NT2/D1 (cell line): ENCODE results near the gene FAM171A1.

Experiments used
- DNase-seq: peaks from one replicate; pipeline ENCODE4 v3.0.0-alpha.2; 2011; ENCODE audit warnings: low read depth, low spot score
- H3K27me3 ChIP-seq: 2 replicates; pipeline ENCODE4 v1.6.0; 2011; ENCODE audit warnings: mild to moderate bottlenecking; ENCODE audit not compliant: insufficient read length, insufficient read depth
- H3K36me3 ChIP-seq: 2 replicates; pipeline ENCODE4 v1.6.1; 2011; ENCODE audit warnings: mild to moderate bottlenecking, low read length, mixed read lengths; ENCODE audit not compliant: insufficient read depth, insufficient read length
- H3K4me1 ChIP-seq: 2 replicates; pipeline ENCODE4 v1.5.1; 2011; ENCODE audit not compliant: insufficient read depth, insufficient read length
- H3K4me3 ChIP-seq: 2 replicates; pipeline ENCODE4 v1.5.1; 2011; ENCODE audit warnings: low read depth; ENCODE audit not compliant: insufficient read length
- H3K9ac ChIP-seq: 2 replicates; pipeline ENCODE4 v1.6.0; 2011; ENCODE audit warnings: low read depth; ENCODE audit not compliant: insufficient read length
- H3K9me3 ChIP-seq: 2 replicates; pipeline ENCODE4 v1.5.1; 2011; ENCODE audit warnings: mild to moderate bottlenecking, low read length; ENCODE audit not compliant: insufficient read depth
- SUZ12 ChIP-seq: IDR thresholded peaks from 2 replicates; pipeline ENCODE4 v1.6.1; 2011; ENCODE audit not compliant: insufficient read length, insufficient read depth; ENCODE audit errors: extremely low read depth
- YY1 ChIP-seq: IDR thresholded peaks from 2 replicates; pipeline ENCODE4 v1.6.1; 2011; ENCODE audit not compliant: insufficient read length, insufficient read depth
- ZNF274 ChIP-seq: IDR thresholded peaks from 2 replicates; pipeline ENCODE4 v1.6.1; 2011; ENCODE audit warnings: mild to moderate bottlenecking, low read depth, low read length

FAM171A1 gene

GRCh38 chr10:15373199-15373598, 2.1 kb upstream of the FAM171A1 start:
- H3K9me3 ChIP-seq = no peaks in the 10 kb centered on the region
- no peak overlapping the region for H3K4me3 ChIP-seq
- no peaks in the 10 kb centered on the region for H3K4me1 ChIP-seq
- TF ChIP-seq ZNF274 (no peak), SUZ12 (no peak), YY1 (no peak)
- peaks cover 2% of the 10 kb centered on the region for H3K36me3 ChIP-seq
- no peak overlapping the region for H3K9ac ChIP-seq
- no peak for DNase-seq
- H3K27me3 ChIP-seq = peaks cover 3% of the 10 kb centered on the region

GRCh38 chr10:15370212-15370855, 755 bp downstream of the FAM171A1 start:
- DNase-seq = no peak

DNA sequence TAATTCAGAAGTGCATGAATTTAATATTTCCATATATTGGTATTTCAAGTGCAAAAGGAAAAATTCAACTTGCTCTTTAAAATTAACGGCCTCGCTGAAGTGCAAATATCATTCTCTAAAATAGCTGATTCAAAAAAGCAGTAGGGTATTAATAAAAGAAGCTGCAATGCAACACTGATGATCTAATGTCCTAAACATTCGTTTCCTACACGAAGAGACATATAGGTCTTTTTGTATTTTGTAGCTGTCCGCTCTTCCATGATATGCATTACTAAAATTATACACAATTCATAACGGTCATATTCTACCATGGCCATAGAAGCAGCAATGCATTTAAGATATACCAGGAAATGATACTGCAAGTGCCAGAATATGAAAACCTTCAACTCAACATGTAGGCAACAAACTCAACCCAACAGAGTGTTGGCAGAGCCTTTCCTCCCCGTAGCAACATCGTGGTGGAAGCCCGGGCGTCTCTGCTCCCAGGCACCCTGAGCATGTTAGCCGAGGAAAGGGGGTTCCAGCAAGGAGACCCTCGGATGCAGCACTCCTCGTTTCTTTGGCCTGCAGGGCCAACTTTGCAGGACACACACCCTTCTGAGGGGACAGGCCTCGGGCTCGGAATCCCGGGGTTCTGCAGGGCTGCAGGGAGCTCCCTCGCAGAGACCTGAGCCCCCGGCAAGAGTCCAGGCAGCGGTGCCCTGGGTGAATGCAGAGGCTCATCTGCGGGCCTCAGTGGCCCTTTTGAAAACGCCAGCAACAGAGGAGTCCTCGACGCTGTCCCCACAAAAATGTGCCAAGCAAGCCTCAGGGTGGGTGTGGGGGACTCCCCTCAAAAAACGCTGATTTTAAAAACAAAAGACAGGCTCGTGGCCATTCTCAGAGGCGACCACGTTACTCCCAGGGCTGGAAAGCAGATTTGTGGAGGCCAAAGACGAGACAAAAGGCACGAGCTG, 1.6 kb downstream of the FAM171A1 start:
- Histone ChIP-seq H3K36me3 (peaks cover 14% of the 10 kb centered on the region), H3K4me1 (no peaks in the 10 kb centered on the region), H3K4me3 (peak overlapping the region; percentile 55), H3K9me3 (0 out of 2 replicates have a peak, but pooled peaks cover 4% of the 10 kb centered on the region), H3K9ac (peak overlapping the region; percentile 83), H3K27me3 (peaks cover 3% of the 10 kb centered on the region)
- DNase-seq = no peak
- no peak for TF ChIP-seq ZNF274
- no peak for TF ChIP-seq YY1
- no peak for TF ChIP-seq SUZ12

More at GRCh38 chr10:15370212-15370855, 755 bp downstream of the FAM171A1 start:
- peaks cover 11% of the 10 kb centered on the region for H3K36me3 ChIP-seq
- peak overlapping the region; percentile 55 for H3K4me3 ChIP-seq
- H3K9me3 ChIP-seq = no peaks in the 10 kb centered on the region
- TF ChIP-seq SUZ12 = no peak
- no peak for TF ChIP-seq YY1
- TF ChIP-seq ZNF274 = no peak
- peaks cover 3% of the 10 kb centered on the region for H3K27me3 ChIP-seq
- H3K4me1 ChIP-seq = no peaks in the 10 kb centered on the region
- H3K9ac ChIP-seq = peak overlapping the region; percentile 83

DNA sequence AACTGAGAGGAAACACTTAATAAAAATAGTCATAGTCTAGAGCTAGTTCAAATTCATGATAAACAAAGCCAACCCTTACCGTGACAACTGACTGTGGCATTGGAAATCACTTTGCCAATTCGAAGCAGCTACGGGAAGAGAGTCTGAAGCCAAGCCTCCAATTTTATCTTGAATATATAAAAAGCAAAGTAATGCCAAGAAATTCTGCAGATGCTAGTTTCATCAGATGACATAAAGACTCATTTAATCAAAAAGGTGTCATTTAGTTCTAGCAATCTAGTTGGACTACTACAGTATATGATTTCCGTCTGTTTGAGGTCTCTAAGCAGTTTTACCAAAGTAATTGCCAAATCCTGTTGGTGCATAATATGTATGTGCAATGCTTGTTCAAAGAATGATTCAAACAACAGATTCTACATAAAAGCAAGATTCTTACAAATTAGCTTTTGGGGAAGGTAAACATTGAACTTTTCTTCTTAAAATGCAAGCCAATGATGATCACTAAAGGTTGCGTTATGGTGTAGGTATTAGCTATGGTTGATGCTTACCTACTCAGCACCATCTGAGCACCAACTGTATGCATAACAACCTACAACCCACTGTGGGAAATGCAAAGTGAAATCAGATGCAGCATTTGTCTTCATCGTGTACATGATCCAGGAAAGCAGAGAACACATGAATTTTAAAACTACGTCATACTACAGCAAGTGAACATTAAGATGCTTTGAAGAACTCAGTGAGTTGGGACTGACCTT, 2.8 kb downstream of the FAM171A1 start:
- peaks cover 3% of the 10 kb centered on the region for H3K27me3 ChIP-seq
- no peak for DNase-seq
- H3K36me3 ChIP-seq = peaks cover 19% of the 10 kb centered on the region
- H3K4me1 ChIP-seq = peaks cover 4% of the 10 kb centered on the region
- TF ChIP-seq YY1 (no peak), ZNF274 (no peak), SUZ12 (no peak)
- no peak overlapping the region for H3K4me3 ChIP-seq
- H3K9me3 ChIP-seq = 0 out of 2 replicates have a peak, but pooled peaks cover 7% of the 10 kb centered on the region
- no peak overlapping the region for H3K9ac ChIP-seq

GRCh38 chr10:15367296-15368085, 3.6 kb downstream of the FAM171A1 start:
- no peak overlapping the region for H3K9ac ChIP-seq
- peaks cover 19% of the 10 kb centered on the region for H3K36me3 ChIP-seq
- peaks cover 3% of the 10 kb centered on the region for H3K27me3 ChIP-seq
- H3K4me1 ChIP-seq = peaks cover 6% of the 10 kb centered on the region
- DNase-seq = no peak
- 0 out of 2 replicates have a peak, but pooled peaks cover 7% of the 10 kb centered on the region for H3K9me3 ChIP-seq
- TF ChIP-seq SUZ12 = no peak
- no peak for TF ChIP-seq ZNF274
- no peak for TF ChIP-seq YY1
- no peak overlapping the region for H3K4me3 ChIP-seq

DNA sequence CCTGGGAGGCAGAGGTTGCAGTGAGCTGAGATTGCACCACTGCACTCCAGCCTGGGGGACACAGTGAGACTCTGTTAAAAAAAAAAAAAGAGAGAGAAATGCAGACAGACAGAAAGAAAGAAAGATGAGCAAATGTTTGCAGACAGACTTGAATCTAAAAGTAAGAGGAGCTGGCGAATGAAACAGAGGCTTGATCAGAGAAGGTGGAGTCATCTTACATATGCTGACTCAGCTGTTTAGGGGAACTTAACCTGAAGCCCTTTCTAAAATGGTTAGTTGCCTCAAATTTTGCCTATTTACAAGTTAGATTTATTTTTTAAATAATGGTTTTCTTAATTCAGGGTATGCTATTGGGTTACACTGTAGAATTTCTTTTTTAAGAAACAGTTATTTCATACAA, 5.4 kb downstream of the FAM171A1 start:
- no peak overlapping the region for H3K4me3 ChIP-seq
- peaks cover 6% of the 10 kb centered on the region for H3K4me1 ChIP-seq
- TF ChIP-seq YY1 (no peak), ZNF274 (no peak), SUZ12 (no peak)
- peaks cover 19% of the 10 kb centered on the region for H3K36me3 ChIP-seq
- 0 out of 2 replicates have a peak, but pooled peaks cover 7% of the 10 kb centered on the region for H3K9me3 ChIP-seq
- no peak for DNase-seq
- no peaks in the 10 kb centered on the region for H3K27me3 ChIP-seq
- H3K9ac ChIP-seq = no peak overlapping the region
